Hematopoietic multipotent progenitor cell treated with erythropoietin and hydrocortisone succinate and interleukin-3 and kit ligand, for 17 days (in vitro differentiated cells): ENCODE results near the gene GMDS.
A peak's percentile ranks its signal among the peaks of the same experiment; 100 is the strongest.

Experiments
- DNase-seq: peaks from one replicate; pipeline ENCODE4 v3.0.0-alpha.2; 2015; ENCODE audit warnings: low spot score

The GMDS gene

DNA sequence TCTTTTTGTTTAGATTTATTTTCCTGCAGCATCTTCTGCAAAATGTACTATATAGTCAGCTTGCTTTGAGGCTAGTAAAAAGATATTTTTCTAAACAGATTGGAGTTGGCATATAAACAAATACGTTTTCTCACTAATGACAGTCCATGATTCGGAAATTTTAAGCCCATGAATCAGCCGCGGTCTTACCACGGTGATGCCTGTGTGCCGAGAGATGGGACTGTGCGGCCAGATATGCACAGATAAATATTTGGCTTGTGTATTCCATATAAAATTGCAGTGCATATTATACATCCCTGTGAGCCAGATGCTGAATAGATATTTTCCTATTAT, 632.5 kb downstream of the GMDS start:
- DNase-seq, result no peak

DNA sequence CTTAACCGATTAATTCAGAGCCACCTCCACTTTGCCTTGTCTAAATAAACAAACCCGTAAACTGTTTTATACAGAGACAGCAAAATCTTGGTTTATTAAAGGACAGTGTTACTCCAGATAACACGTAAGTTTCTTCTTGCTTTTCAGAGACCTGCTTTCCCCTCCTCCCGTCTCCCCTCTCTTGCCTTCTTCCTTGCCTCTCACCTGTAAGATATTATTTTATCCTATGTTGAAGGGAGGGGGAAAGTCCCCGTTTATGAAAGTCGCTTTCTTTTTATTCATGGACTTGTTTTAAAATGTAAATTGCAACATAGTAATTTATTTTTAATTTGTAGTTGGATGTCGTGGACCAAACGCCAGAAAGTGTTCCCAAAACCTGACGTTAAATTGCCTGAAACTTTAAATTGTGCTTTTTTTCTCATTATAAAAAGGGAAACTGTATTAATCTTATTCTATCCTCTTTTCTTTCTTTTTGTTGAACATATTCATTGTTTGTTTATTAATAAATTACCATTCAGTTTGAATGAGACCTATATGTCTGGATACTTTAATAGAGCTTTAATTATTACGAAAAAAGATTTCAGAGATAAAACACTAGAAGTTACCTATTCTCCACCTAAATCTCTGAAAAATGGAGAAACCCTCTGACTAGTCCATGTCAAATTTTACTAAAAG, 633.0 kb downstream of the GMDS start:
- no peak for DNase-seq

DNA sequence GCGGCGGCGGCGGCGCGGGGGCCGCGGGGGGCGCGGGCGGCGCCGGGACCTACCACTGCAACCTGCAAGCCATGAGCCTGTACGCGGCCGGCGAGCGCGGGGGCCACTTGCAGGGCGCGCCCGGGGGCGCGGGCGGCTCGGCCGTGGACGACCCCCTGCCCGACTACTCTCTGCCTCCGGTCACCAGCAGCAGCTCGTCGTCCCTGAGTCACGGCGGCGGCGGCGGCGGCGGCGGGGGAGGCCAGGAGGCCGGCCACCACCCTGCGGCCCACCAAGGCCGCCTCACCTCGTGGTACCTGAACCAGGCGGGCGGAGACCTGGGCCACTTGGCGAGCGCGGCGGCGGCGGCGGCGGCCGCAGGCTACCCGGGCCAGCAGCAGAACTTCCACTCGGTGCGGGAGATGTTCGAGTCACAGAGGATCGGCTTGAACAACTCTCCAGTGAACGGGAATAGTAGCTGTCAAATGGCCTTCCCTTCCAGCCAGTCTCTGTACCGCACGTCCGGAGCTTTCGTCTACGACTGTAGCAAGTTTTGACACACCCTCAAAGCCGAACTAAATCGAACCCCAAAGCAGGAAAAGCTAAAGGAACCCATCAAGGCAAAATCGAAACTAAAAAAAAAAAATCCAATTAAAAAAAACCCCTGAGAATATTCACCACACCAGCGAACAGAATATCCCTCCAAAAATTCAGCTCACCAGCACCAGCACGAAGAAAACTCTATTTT, 633.7 kb downstream of the GMDS start:
- no peak for DNase-seq

DNA sequence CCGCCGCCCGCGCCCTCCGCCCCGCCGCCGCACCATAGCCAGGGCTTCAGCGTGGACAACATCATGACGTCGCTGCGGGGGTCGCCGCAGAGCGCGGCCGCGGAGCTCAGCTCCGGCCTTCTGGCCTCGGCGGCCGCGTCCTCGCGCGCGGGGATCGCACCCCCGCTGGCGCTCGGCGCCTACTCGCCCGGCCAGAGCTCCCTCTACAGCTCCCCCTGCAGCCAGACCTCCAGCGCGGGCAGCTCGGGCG, 634.2 kb downstream of the GMDS start:
- DNase-seq, result no peak

DNA sequence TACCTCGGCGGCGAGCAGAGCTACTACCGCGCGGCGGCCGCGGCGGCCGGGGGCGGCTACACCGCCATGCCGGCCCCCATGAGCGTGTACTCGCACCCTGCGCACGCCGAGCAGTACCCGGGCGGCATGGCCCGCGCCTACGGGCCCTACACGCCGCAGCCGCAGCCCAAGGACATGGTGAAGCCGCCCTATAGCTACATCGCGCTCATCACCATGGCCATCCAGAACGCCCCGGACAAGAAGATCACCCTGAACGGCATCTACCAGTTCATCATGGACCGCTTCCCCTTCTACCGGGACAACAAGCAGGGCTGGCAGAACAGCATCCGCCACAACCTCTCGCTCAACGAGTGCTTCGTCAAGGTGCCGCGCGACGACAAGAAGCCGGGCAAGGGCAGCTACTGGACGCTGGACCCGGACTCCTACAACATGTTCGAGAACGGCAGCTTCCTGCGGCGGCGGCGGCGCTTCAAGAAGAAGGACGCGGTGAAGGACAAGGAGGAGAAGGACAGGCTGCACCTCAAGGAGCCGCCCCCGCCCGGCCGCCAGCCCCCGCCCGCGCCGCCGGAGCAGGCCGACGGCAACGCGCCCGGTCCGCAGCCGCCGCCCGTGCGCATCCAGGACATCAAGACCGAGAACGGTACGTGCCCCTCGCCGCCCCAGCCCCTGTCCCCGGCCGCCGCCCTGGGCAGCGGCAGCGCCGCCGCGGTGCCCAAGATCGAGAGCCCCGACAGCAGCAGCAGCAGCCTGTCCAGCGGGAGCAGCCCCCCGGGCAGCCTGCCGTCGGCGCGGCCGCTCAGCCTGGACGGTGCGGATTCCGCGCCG, 634.7 kb downstream of the GMDS start:
- DNase-seq, result no peak

DNA sequence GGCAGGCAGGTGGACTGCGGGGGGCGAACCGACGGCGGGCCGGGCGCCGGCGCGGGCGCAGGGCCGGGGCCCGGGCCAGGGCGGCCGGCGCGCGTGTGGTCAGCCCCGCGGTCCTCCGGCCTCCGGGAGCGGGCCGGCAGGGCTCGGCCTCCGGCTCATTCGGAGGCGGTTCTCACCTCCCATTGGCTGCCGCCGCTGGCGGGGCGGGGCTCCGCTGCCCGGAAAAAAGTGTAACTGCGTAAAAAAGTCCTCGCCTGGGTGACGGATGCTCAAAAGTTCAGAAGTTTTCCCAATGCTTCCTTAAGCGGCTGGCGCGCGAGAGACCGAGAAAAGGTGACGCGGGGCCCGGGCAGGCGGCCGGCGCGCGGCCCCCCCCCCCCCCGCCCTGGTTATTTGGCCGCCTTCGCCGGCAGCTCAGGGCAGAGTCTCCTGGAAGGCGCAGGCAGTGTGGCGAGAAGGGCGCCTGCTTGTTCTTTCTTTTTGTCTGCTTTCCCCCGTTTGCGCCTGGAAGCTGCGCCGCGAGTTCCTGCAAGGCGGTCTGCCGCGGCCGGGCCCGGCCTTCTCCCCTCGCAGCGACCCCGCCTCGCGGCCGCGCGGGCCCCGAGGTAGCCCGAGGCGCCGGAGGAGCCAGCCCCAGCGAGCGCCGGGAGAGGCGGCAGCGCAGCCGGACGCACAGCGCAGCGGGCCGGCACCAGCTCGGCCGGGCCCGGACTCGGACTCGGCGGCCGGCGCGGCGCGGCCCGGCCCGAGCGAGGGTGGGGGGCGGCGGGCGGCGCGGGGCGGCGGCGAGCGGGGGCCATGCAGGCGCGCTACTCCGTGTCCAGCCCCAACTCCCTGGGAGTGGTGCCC, 635.5 kb downstream of the GMDS start, which contains the start of gene FOXC1:
Gene FOXC1, plus strand, starts transcription at position 268 of the 849 bp plus-strand sequence. Its CDS starts 531 bp downstream, at position 799.
- no peak for DNase-seq

DNA sequence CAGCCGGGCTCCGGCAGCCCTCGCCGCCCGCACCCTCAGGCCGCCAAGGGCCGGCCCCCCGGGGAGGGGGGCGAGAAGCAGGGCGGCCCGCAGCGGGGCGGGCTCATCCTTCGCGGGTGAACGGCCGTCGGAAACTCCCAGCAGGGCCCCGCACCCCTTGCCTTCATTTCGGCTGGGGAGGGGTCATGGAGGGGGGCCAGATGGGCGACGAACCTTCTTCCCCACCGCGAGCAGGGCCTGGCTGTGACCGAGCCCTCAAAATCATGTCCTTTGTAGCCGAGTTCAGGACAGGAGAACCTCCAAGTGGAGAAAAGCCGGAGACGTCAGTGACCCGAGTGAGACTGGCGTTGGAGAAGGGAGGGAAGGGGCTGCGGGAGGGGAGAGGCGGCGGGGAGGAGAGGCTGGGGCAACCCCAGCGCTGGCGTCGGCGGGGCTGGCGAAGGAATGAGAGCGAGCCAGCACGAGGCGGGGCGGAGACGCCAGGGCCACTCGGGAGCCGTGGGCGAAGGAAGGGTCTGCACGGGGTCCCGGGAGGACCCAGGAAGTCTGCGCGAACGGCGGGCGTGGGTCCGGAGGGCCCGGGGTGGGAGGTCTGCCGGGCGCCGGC, 636.3 kb downstream of the GMDS start:
- DNase-seq, result no peak

DNA sequence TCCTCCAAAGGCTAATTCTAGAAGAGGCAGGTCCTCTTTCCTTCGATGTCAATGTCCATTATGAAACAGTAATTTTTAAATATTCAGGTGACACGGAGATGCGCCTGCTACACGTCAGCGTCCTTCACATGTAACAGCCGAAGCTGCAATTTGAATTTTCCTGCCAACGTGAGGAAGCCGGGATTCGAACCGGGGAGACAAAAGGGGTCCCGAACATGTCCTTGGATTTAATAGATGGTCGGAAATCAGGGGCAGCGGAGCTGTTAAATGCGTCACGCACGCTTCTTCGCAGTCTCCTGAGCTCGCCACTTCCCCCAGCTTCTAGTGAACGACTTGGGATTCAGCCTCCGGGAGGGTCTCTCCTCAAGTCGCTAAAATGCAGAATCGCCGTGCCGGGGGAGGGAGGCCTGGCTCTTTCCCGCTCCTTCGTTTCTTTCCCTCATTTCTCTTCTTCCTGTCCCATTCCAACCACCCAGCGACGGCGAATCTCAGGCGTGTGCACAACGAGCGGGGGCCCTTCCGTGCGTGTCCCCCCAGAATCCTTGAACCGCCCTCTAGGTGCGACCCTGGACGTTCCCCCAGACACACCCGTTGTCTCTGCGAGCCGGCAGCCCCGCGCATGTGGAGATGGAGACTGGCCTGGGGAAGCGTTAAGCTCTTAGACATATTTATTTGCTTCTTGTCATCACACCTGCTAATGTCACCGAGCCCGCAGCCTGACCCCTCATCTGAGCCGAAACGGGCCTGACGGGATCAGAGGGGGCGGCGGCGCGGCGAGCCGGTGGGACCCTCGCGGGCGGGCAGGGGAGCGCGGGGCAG, 637.0 kb downstream of the GMDS start:
- DNase-seq, result no peak

DNA sequence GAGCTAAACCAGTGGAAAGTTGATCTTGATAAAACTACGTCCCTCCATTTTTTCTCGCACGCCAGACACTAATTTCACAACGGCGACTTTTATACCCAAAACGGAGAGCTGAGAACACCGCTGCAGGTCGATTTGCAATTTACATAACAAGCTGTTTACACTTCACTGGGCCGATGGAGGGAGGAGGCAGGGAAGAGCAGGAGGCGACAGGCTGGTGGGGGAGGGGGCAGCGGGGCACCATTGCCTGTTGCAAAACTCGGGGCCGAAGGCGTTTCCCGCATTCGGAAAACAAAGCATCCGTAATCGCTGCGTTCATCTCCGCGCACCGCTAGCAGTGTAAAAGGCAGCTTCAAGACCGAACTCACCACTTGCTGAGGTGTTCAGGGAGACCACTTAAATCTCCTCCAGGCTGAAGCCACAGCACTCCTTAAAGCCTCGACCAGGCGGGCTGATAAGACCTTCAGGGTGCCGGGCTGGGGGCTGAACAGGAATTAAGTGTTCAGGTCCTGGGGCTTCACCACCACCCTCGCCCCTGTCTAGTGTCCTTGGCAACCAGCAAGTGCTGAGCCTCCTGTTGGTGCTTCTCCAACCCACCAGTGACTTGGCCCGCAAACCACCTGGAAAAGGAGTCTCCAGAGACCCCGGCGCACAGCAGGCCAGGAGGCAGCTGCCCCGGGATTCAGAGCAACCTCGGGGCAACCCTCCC, 637.7 kb downstream of the GMDS start:
- DNase-seq, result no peak

DNA sequence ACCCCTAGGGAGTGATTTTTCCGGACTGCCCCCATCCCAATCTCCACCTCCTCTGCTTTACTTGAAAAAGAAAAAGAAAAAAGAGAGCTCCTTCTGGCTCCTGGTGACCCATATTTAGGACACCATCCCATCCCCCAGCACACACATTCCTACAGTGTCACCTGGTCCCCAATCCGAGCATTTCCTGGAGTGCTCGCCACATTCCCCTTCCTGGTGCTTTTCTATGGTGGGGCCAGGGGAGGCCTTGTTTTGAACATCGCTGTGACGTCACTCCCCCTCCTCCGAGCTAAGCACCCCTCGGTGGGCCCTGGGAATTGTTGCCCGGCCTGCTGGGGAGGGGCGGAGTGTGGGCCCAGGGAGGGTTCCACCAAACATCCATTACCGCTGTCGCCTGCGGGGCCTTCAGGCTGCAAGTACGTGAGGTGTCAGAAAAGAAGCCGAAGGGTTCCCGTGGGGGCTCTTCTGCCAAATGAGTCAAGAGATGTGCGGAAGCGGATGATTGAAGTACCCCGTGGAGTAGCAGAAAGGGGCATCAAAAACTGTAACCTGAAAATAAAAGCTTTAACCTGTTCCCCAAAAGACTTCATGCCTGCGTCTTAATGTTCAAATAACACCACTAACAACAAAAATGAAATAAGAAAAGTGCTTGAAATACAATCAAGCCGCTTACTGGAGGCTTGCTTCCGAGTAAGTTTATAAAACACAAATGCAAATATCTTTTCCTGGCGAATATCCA, 638.5 kb downstream of the GMDS start:
- no peak for DNase-seq

DNA sequence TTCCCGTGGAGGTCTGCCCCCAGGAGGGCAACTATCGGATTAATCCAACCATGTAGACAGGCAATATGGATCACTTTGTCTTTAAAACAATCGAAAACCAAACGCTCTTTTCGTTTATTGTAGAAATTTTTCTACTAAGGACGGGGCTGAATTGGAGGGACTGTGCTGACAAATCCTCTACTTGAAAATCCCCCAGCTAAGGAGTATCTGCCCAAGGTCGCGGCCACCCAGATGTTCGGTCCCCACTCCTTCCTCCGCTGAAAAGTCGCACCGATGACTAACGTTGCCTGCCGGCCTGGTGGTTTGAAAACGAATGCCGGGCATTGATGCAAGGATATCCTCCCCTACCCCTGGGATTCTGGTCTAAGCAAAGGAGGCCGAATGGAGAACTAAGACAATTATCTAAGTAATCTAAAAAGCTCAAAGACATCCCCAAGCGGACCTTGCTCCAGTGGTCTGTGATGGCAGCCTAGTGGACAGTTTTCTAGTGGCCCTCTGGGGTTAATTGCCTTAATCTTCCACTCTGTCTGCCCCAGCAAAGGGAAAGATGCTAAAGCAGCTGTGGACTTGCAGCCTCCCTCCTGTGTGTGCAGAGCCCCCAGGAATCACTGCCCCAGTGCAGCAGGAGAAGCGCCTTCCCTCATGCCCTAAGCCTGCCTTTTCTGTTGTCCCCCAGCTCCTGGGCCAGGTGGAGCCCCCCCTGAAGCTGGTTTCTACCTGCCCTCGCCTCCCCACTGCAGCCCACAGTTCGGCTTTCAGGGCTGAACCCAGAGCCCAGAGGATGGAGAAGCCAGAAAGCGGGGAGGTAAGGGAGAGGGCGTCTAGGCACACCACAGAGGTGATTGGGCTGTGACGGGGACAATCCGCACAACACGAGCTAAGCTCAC, 639.3 kb downstream of the GMDS start:
- no peak for DNase-seq

DNA sequence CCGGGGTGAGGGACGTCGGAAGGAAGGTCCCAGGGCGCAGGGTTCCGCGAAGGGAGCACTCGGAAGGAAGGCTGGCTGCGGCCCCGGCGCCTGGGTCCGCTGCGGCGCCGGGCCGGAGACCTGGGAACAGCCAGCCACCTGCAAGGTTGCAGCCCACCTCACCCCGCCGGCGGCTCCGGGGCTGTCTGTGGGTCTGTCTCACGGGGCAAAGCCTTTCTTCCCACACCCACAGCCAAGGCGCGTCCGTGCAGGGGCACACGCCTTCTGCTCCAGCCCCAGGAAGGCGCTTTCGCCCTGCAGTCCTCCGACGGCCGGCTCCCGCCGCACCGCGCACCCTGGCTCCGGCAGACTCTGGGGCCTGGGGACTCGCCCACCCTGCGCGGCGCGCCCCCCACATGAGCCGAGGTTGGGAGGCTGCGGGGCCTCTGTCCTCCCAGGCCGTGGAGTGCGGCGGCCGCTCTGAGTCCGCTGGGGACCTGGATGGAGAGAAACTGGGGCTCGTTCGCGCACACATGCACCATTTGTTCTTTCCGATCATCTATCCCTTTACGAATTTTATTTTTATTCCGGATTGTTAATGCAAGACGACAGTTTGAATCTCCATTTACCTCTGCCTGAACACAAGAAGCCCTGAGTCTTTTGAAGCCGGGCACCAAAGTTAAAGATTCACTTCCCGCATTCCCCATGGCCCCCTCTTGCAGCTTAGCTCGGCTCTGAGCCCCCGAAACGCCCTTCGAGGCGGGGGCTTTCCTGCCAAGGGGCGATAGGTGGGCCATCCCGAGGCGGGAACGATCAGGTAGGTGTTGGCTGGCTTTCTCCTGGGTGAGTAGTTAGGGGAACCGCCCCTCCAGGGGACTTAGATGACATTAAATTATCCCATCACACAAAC, 640.2 kb downstream of the GMDS start:
- DNase-seq, result no peak

DNA sequence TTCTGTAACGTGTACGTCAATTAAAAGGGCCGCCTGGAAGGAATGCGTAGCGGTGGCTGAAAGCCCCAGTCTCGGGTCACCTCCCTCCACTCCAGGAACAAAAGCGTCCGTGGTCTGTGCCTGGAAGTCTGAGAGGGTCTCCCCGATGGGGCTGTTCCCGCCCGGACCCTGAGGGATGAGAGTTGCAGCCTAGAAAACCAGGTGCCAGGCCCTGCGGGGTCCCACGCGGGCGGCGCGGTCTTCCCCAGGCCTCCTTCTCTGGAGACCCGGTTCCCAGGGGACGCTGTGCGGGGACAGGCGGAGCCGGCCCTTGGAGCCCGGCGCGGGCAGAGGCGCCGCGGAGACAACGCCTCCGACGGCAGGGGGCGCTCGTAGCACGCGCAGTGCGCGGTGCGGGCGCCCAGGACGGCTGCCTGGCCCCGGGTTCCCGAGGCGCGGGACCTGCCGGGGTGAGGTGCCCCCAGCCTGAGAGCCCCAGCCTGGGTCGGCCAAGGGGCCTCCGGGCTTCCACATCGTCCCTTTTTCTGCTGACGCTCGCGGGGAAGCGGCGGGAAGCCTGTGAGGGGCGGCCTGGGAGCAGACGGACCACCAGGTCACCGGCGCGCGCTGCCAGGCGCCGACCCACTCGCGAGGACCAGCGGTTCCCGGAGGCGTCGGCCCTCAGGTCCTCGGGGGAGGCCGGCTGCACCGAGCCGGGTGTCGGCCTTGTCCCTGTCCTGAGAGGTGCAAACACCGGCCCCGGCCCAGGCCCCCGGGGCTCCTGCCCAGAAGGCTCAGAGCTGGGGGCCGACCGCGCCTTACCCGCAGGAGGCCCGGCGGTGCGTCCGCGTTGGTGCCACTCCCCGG, 641.0 kb downstream of the GMDS start:
- peak; percentile 39 for DNase-seq

DNA sequence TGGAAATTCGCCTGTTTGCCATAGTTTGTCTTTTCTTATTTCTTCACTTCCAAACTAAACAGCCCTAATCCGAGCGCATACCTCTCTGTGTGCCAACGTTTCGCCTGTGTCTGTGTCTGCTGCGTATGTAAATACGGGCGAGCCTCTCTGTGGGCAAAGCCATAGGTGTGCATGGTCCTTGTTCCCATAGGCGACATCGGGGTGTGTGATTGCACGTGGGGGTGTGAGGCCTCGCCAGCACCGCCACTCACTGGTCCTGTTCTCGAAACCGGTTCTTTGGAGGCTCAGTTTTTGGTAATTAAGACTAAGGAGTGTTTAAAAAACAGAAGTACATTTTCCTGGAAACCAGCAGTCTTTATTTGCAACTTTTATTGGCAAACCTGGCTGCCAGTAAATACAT, 641.7 kb downstream of the GMDS start:
- no peak for DNase-seq

DNA sequence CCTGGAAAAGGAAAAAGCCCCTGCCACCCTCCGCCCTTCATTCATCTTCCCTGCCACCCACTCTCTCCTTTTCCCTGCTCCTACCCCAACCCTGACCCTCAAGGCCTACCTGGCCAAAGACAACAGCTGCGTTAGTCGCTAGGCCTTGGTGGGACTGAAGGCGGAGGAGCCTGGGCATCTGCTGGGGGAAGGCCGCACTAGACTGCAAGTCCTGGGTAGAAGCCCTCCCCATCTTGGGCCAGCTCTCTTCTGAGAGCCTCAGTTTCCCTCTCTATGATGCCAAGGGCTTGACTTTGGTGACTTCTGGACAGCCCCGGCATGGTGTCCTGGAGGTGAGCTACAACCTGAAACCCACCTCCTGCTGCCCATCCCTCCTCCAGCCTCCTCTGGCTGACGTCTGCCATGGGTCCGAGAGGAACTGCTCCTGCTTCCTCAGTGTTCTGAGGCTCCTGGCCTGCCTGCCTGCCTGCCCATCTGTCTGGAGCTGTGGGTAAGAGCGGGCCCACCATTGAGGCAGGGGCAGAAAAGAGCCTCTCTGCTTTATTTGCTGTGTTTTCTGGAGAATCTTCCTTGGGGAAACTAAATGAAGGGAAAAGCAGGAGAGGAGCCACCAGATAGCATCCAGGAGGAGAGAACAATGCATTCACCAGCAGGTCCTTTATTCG, 643.2 kb downstream of the GMDS start:
- DNase-seq, result no peak
